HEK293 (cell line): ENCODE data around the gene HRAS.

Experiments used
- CTCF ChIA-PET: fragments of 350-600 bp; formaldehyde crosslinking; extraction: SDS; loops from one replicate; lab custom pipeline; 2021; ENCODE audit warnings: antibody characterized with exemption; lab: Yijun Ruan, JAX
- POLR2A ChIA-PET: fragments of 300-600 bp; formaldehyde crosslinking; extraction: SDS; loops from one replicate; lab custom pipeline; 2020; ENCODE audit warnings: antibody characterized with exemption, inconsistent platforms; lab: Yijun Ruan, JAX
- H3K27ac ChIP-seq: fragments of 200-500 bp; sonication (Bioruptor generic); 2 replicates; pipeline ENCODE4 v1.5.1; 2014; ENCODE audit warnings: low read depth, low read length, control low read depth, inconsistent platforms; ENCODE audit errors: extremely low read depth
- H3K36me3 ChIP-seq, 2 experiments: fragments of 200-500 bp in 1 of 2; sonication (Bioruptor generic) in 1 of 2; 1 replicate in 1 of 2; 2 replicates in 1 of 2; pipeline ENCODE4 v1.5.1; 2014 to 2017; ENCODE audit warnings: inconsistent platforms in 2 of 2, low read length in 2 of 2; ENCODE audit not compliant: control insufficient read depth in 2 of 2, insufficient read depth in 1 of 2
- H3K4me1 ChIP-seq: fragments of 200-500 bp; sonication (Bioruptor generic); 2 replicates; pipeline ENCODE4 v1.5.1; 2014; ENCODE audit warnings: mild to moderate bottlenecking, low read length, inconsistent platforms; ENCODE audit not compliant: control insufficient read depth, insufficient read depth
- H3K4me3 ChIP-seq: 2 replicates; pipeline ENCODE4 v1.5.1; 2011; ENCODE audit warnings: low read depth, mild to moderate bottlenecking, control low read depth, low read length, moderate library complexity
- H3K9me3 ChIP-seq: fragments of 200-500 bp; sonication (Bioruptor generic); 2 replicates; pipeline ENCODE4 v1.5.1; 2014; ENCODE audit warnings: low read depth, low read length, inconsistent platforms; ENCODE audit not compliant: control insufficient read depth, insufficient read depth
- BCL11A ChIP-seq: fragments of 450-650 bp; formaldehyde crosslinking; IDR thresholded peaks from 2 replicates; pipeline ENCODE4 v1.5.1; 2016; ENCODE audit warnings: low read depth, missing biosample characterization, missing genetic modification characterization
- GFI1B ChIP-seq: fragments of 450-650 bp; formaldehyde crosslinking; IDR thresholded peaks from 2 replicates; pipeline ENCODE4 v1.5.1; 2016; ENCODE audit warnings: missing biosample characterization, missing genetic modification characterization
- GLIS1 ChIP-seq: fragments of 450-650 bp; formaldehyde crosslinking; IDR thresholded peaks from 2 replicates; pipeline ENCODE4 v1.5.1; 2016; ENCODE audit warnings: missing biosample characterization, missing genetic modification characterization
- GLIS2 ChIP-seq: fragments of 450-650 bp; formaldehyde crosslinking; IDR thresholded peaks from 2 replicates; pipeline ENCODE4 v1.5.1; 2016; ENCODE audit warnings: missing biosample characterization, missing genetic modification characterization
- HOXD13 ChIP-seq: sonication (generic); formaldehyde crosslinking; IDR thresholded peaks from 2 replicates; pipeline ENCODE4 v1.8.0; 2022; ENCODE audit warnings: missing genetic modification reagents, borderline replicate concordance
- KLF1 ChIP-seq: fragments of 450-650 bp; formaldehyde crosslinking; IDR thresholded peaks from 2 replicates; pipeline ENCODE4 v1.5.1; 2016; ENCODE audit warnings: missing biosample characterization, missing genetic modification characterization
- KLF7 ChIP-seq: fragments of 450-650 bp; formaldehyde crosslinking; IDR thresholded peaks from 2 replicates; pipeline ENCODE4 v1.5.1; 2016; ENCODE audit warnings: missing biosample characterization, missing genetic modification characterization, borderline replicate concordance
- SALL2 ChIP-seq: fragments of 450-650 bp; formaldehyde crosslinking; IDR thresholded peaks from 2 replicates; pipeline ENCODE4 v1.5.0; 2017; ENCODE audit warnings: missing biosample characterization, mild to moderate bottlenecking, missing genetic modification characterization, borderline replicate concordance
- SP2 ChIP-seq: fragments of 450-650 bp; formaldehyde crosslinking; IDR thresholded peaks from 2 replicates; pipeline ENCODE4 v1.5.1; 2016; ENCODE audit warnings: missing biosample characterization, missing genetic modification characterization
- ZNF16 ChIP-seq: fragments of 450-650 bp; formaldehyde crosslinking; IDR thresholded peaks from 2 replicates; pipeline ENCODE4 v1.5.1; 2016; ENCODE audit warnings: low read depth, missing biosample characterization, missing genetic modification characterization
- ZNF169 ChIP-seq: fragments of 450-650 bp; formaldehyde crosslinking; IDR thresholded peaks from 2 replicates; pipeline ENCODE4 v1.5.1; 2016; ENCODE audit warnings: missing biosample characterization, missing genetic modification characterization
- ZNF292 ChIP-seq: fragments of 450-650 bp; formaldehyde crosslinking; IDR thresholded peaks from 2 replicates; pipeline ENCODE4 v1.5.1; 2016; ENCODE audit warnings: low read depth, missing biosample characterization, missing genetic modification characterization, borderline replicate concordance
- ZNF514 ChIP-seq: fragments of 450-650 bp; formaldehyde crosslinking; IDR thresholded peaks from 2 replicates; pipeline ENCODE4 v1.5.1; 2016; ENCODE audit warnings: missing biosample characterization, missing genetic modification characterization
- ZNF561 ChIP-seq: fragments of 450-650 bp; IDR thresholded peaks from 2 replicates; pipeline ENCODE4 v1.5.1; 2018; ENCODE audit warnings: missing biosample characterization, missing genetic modification characterization, borderline replicate concordance
- ZNF660 ChIP-seq: fragments of 450-650 bp; IDR thresholded peaks from 2 replicates; pipeline ENCODE4 v1.5.1; 2018; ENCODE audit warnings: missing biosample characterization, mild to moderate bottlenecking, missing genetic modification characterization
- ZNF701 ChIP-seq: fragments of 450-650 bp; formaldehyde crosslinking; IDR thresholded peaks from 2 replicates; pipeline ENCODE4 v1.5.1; 2016; ENCODE audit warnings: missing biosample characterization, missing genetic modification characterization
- ZNF76 ChIP-seq: fragments of 450-650 bp; formaldehyde crosslinking; IDR thresholded peaks from 2 replicates; pipeline ENCODE4; 2016; ENCODE audit warnings: low read depth, missing biosample characterization, missing genetic modification characterization, borderline replicate concordance
- TF ChIP-seq, protein P1 (sequence below): fragments of 450-650 bp; formaldehyde crosslinking; IDR thresholded peaks from 2 replicates; pipeline ENCODE4 v1.5.1; 2016; ENCODE audit warnings: missing biosample characterization, missing genetic modification characterization, borderline replicate concordance
- TF ChIP-seq, protein P2 (sequence below): fragments of 450-650 bp; formaldehyde crosslinking; IDR thresholded peaks from 2 replicates; pipeline ENCODE4 v1.5.1; 2016; ENCODE audit warnings: missing biosample characterization, missing genetic modification characterization
- TF ChIP-seq, protein P3 (sequence below): fragments of 450-650 bp; formaldehyde crosslinking; IDR thresholded peaks from 2 replicates; pipeline ENCODE4 v1.5.1; 2016; ENCODE audit warnings: missing biosample characterization, missing genetic modification characterization
- TF ChIP-seq, protein P4 (sequence below): fragments of 450-650 bp; formaldehyde crosslinking; IDR thresholded peaks from 2 replicates; pipeline ENCODE4 v1.5.1; 2016; ENCODE audit warnings: missing biosample characterization, missing genetic modification characterization
- TF ChIP-seq, protein P5 (sequence below): fragments of 450-650 bp; formaldehyde crosslinking; IDR thresholded peaks from 2 replicates; pipeline ENCODE4 v1.5.1; 2017; ENCODE audit warnings: missing biosample characterization, missing genetic modification characterization
- TF ChIP-seq, protein P6 (sequence below): fragments of 450-650 bp; formaldehyde crosslinking; IDR thresholded peaks from 2 replicates; pipeline ENCODE4 v1.5.1; 2016; ENCODE audit warnings: missing biosample characterization, missing genetic modification characterization

Gene HRAS

DNA sequence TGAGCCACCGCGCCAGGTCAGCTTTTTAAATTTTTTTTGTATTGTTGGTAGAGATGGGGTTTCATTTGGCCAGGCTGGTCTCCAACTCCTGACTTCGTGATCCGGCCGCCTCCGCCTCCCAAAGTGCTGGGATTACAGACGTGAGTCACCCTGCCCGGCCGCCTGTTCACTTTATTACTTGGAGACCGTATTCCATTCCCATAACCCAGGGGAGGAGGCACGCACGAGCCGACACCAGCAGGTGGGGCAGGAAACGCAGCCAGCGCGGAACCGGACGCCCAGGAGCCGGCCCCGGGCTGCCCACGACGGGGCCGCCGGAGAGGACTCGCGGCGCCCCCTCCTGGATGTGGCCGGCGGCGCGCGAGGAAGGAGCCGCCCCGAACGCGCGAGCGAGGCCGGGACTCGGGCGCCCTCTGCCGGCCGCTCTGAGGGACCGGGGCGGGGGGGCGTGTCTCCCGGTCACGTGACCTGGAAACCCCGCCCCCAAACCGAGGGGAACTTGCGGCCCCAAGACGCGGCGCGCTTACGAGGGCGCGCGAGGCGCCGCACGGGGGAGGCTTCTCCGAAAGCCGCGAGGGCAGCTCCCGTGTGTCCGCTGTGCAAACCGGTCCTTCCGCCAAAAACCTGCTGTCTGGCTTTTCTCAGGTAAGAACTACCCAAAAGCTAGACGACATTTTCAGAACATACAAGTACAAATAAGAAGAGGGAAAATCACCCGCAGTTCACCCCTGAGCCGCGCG, 16.7 kb downstream of the HRAS start:
- Histone ChIP-seq H3K27ac (no peak overlapping the region), H3K36me3 (peaks cover 0 to 3% of the 10 kb centered on the region in 2 experiments; a peak in 1 of 3 replicates), H3K4me3 (no peak overlapping the region), H3K9me3 (no peaks in the 10 kb centered on the region), H3K4me1 (no peaks in the 10 kb centered on the region)
- POLR2A ChIA-PET: no interaction called here
- CTCF ChIA-PET: interaction anchor here (0.6 to 1.6 kb wide), 26 partner anchors 8 to 307 kb away, joined by 3 to 8 read pairs (median 3); no protein-coding TSS in a partner anchor
- TF ChIP-seq ZNF292 (tag by site-specific recombination) (no peak), KLF7 (tag by site-specific recombination) (no peak), KLF1 (tag by site-specific recombination) (0 out of 2 replicates have a peak, but pooled peaks have one; percentile 35), ZNF76 (tag by site-specific recombination) (peak; percentile 48; the same call in 1 of the 2 replicates), GLIS1 (tag by site-specific recombination) (peak; percentile 71), ZNF16 (no peak), BCL11A (tag by site-specific recombination) (0 out of 2 replicates have a peak, but pooled peaks have one; percentile 34), HOXD13 (CRISPR knock-in tag) (no peak), SALL2 (tag by site-specific recombination) (no peak), GLIS2 (tag by site-specific recombination) (peak; percentile 70), GFI1B (tag by site-specific recombination) (no peak), ZNF514 (tag by site-specific recombination) (no peak), ZNF701 (tag by site-specific recombination) (no peak), ZNF660 (tag by site-specific recombination) (peak; percentile 94), ZNF561 (tag by site-specific recombination) (peak; percentile 85; the same call in 1 of the 2 replicates), ZNF169 (tag by site-specific recombination) (no peak), SP2 (peak; percentile 41)
- TF ChIP-seq, protein P1, sequence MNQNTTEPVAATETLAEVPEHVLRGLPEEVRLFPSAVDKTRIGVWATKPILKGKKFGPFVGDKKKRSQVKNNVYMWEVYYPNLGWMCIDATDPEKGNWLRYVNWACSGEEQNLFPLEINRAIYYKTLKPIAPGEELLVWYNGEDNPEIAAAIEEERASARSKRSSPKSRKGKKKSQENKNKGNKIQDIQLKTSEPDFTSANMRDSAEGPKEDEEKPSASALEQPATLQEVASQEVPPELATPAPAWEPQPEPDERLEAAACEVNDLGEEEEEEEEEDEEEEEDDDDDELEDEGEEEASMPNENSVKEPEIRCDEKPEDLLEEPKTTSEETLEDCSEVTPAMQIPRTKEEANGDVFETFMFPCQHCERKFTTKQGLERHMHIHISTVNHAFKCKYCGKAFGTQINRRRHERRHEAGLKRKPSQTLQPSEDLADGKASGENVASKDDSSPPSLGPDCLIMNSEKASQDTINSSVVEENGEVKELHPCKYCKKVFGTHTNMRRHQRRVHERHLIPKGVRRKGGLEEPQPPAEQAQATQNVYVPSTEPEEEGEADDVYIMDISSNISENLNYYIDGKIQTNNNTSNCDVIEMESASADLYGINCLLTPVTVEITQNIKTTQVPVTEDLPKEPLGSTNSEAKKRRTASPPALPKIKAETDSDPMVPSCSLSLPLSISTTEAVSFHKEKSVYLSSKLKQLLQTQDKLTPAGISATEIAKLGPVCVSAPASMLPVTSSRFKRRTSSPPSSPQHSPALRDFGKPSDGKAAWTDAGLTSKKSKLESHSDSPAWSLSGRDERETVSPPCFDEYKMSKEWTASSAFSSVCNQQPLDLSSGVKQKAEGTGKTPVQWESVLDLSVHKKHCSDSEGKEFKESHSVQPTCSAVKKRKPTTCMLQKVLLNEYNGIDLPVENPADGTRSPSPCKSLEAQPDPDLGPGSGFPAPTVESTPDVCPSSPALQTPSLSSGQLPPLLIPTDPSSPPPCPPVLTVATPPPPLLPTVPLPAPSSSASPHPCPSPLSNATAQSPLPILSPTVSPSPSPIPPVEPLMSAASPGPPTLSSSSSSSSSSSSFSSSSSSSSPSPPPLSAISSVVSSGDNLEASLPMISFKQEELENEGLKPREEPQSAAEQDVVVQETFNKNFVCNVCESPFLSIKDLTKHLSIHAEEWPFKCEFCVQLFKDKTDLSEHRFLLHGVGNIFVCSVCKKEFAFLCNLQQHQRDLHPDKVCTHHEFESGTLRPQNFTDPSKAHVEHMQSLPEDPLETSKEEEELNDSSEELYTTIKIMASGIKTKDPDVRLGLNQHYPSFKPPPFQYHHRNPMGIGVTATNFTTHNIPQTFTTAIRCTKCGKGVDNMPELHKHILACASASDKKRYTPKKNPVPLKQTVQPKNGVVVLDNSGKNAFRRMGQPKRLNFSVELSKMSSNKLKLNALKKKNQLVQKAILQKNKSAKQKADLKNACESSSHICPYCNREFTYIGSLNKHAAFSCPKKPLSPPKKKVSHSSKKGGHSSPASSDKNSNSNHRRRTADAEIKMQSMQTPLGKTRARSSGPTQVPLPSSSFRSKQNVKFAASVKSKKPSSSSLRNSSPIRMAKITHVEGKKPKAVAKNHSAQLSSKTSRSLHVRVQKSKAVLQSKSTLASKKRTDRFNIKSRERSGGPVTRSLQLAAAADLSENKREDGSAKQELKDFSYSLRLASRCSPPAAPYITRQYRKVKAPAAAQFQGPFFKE (tag by site-specific recombination): no peak
- TF ChIP-seq, protein P2, sequence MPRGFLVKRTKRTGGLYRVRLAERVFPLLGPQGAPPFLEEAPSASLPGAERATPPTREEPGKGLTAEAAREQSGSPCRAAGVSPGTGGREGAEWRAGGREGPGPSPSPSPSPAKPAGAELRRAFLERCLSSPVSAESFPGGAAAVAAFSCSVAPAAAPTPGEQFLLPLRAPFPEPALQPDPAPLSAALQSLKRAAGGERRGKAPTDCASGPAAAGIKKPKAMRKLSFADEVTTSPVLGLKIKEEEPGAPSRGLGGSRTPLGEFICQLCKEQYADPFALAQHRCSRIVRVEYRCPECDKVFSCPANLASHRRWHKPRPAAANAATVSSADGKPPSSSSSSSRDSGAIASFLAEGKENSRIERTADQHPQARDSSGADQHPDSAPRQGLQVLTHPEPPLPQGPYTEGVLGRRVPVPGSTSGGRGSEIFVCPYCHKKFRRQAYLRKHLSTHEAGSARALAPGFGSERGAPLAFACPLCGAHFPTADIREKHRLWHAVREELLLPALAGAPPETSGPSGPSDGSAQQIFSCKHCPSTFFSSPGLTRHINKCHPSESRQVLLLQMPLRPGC (tag by site-specific recombination): no peak
- TF ChIP-seq, protein P3, sequence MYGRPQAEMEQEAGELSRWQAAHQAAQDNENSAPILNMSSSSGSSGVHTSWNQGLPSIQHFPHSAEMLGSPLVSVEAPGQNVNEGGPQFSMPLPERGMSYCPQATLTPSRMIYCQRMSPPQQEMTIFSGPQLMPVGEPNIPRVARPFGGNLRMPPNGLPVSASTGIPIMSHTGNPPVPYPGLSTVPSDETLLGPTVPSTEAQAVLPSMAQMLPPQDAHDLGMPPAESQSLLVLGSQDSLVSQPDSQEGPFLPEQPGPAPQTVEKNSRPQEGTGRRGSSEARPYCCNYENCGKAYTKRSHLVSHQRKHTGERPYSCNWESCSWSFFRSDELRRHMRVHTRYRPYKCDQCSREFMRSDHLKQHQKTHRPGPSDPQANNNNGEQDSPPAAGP (tag by site-specific recombination): no peak
- TF ChIP-seq, protein P4, sequence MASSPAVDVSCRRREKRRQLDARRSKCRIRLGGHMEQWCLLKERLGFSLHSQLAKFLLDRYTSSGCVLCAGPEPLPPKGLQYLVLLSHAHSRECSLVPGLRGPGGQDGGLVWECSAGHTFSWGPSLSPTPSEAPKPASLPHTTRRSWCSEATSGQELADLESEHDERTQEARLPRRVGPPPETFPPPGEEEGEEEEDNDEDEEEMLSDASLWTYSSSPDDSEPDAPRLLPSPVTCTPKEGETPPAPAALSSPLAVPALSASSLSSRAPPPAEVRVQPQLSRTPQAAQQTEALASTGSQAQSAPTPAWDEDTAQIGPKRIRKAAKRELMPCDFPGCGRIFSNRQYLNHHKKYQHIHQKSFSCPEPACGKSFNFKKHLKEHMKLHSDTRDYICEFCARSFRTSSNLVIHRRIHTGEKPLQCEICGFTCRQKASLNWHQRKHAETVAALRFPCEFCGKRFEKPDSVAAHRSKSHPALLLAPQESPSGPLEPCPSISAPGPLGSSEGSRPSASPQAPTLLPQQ (tag by site-specific recombination): no peak
- TF ChIP-seq, protein P5, sequence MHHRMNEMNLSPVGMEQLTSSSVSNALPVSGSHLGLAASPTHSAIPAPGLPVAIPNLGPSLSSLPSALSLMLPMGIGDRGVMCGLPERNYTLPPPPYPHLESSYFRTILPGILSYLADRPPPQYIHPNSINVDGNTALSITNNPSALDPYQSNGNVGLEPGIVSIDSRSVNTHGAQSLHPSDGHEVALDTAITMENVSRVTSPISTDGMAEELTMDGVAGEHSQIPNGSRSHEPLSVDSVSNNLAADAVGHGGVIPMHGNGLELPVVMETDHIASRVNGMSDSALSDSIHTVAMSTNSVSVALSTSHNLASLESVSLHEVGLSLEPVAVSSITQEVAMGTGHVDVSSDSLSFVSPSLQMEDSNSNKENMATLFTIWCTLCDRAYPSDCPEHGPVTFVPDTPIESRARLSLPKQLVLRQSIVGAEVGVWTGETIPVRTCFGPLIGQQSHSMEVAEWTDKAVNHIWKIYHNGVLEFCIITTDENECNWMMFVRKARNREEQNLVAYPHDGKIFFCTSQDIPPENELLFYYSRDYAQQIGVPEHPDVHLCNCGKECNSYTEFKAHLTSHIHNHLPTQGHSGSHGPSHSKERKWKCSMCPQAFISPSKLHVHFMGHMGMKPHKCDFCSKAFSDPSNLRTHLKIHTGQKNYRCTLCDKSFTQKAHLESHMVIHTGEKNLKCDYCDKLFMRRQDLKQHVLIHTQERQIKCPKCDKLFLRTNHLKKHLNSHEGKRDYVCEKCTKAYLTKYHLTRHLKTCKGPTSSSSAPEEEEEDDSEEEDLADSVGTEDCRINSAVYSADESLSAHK: peak; percentile 42; the same call in 1 of the 2 replicates
- TF ChIP-seq, protein P6, sequence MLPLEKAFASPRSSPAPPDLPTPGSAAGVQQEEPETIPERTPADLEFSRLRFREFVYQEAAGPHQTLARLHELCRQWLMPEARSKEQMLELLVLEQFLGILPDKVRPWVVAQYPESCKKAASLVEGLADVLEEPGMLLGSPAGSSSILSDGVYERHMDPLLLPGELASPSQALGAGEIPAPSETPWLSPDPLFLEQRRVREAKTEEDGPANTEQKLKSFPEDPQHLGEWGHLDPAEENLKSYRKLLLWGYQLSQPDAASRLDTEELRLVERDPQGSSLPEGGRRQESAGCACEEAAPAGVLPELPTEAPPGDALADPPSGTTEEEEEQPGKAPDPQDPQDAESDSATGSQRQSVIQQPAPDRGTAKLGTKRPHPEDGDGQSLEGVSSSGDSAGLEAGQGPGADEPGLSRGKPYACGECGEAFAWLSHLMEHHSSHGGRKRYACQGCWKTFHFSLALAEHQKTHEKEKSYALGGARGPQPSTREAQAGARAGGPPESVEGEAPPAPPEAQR (tag by site-specific recombination): no peak
